ENCODE data around the gene CNNM2.
A peak's percentile ranks its signal among the peaks of the same experiment; 100 is the strongest.
"Not testable (repeated sequence)": the region's sequence is repeated elsewhere in the genome, so short reads cannot be mapped to it uniquely, and the experiment has no call there.

Gene CNNM2

DNA sequence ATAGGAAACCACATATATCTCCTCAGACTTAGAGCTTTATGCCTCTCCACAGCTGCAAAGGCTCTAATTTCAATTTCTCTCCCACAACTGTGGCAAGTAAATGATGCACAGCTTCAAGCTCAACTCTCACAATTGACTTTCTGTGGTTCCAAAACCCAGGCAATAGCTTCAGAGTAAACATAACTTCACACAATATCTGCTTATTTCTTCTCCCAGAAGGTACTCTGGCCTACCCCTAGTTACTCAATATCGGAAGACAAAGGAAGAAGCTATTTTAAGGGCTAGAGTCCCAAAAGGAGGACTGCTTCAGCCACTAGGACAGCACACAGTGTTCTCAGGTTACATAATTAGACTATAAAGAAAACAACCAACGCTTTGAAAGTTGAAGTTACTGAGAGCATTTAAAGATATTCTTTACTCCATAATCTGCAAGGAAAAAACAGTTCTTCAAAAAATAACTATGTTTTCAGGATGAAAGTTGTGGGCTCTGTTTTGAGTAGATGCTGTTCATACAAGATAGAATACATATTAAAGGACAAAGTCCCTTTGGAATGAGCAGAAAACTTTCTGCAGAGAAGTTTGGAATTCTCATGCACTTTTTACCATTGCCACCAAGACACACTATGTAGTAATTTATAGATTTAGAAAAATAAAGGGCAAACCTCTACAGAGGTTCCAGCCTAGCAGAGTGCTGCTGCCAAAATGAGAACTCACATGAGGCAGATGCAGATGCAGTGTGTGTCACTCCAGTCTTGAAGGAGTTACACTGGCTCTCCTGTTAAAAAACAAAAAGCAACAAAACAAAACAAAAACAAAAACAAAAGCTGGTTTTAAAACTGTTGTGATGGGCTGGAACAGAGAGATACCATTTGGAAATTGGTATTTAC lies 193.2 kb downstream of the CNNM2 start:
- peak; percentile 82 to 83 for DNase-seq

DNA sequence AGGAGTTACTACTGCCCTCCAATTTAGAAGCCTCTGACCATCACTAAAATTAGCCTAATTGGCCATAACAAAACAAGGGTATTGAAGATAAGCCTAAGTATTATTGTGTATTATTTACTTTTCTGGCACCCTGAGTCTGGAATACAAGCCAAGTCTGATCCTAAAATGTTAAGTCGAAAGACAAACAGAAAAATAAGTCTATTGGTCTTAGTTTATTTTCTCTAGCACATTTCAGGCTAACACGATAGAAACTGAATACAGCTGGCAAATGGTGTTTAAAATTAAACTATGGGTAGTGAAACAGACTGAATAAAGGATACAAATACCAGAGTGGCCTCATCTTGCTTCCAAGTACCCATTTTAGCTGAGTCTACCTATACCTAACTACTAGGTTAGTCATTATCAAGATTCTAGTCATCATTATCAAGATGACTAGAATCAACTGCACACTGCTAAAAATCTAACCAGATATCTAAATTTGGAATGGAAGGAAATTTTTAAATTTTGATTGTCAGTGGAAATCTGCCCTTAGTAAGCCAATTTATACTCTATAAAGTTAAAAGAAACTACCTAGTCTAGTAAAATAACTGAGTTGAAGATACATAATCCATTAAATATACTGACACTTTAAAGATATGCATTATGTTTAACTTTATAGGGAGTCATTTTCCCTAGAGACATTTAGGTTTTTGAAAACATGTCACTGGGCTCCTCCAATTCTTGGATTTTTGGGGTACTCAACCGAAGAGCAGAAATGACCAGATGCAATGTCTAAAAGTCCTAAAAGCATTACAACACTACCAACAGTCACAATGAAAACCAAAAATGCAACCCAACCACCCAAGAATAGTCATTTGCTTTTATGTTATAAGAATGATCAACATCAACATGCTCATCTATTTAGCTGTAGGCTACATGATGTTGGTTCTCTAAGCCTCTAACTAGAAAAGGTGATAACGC lies 194.1 kb downstream of the CNNM2 start:
- no peak for DNase-seq

DNA sequence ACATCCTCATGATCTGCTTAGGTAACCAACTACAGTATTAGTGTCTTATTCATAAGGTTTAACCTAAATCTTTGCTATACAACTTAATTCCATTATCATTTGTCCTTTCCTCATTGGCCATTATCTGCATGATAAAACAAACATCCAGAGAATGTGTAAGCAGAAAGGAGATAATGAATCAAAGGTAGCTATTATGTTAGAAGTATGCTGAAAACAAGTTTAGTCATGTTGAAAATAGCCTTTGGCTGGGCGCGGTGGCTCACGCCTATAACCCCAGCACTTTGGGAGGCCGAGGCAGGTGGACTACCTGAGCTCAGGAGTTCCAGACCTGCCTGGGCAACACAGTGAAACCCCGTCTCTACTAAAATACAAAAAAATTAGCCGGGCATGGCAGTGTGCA lies 196.8 kb downstream of the CNNM2 start:
- DNase-seq: no peak

DNA sequence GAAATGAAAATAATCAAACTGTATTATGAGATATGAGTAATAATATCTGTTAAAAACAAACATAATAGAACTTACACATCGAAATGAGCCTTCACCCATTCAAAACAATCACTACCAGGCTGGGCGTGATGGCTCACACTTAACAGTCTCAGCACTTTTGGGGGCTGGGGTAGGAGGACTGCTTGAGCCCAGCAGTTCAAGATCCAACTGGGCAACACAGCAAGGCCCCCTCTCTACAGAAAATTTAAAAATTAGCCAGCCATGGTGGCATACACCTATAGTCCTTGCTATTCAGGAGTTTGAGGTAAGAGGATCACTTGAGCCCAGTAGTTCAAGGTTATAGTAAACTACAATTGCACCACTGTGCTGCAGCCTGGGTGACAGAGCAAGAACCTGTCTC lies 199.2 kb downstream of the CNNM2 start:
- no peak for DNase-seq

DNA sequence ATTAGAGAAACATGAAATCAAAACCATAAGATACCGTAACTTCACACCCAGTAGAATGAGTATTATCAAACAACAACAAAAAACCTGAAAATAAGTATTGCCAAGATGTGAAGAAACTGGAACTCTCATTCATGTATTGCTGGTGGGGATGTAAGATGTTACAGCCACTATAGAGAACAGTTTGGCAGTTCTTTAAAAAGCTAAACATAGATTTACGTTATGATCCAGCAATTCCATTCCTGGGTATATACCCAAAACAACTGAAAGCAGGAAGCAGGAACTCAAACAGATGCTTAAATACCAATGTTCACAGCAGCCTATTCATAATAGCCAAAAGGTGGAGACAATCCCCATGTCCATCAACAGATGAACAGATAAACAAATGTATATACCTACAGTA lies 202.5 kb downstream of the CNNM2 start:
- DNase-seq: no peak

DNA sequence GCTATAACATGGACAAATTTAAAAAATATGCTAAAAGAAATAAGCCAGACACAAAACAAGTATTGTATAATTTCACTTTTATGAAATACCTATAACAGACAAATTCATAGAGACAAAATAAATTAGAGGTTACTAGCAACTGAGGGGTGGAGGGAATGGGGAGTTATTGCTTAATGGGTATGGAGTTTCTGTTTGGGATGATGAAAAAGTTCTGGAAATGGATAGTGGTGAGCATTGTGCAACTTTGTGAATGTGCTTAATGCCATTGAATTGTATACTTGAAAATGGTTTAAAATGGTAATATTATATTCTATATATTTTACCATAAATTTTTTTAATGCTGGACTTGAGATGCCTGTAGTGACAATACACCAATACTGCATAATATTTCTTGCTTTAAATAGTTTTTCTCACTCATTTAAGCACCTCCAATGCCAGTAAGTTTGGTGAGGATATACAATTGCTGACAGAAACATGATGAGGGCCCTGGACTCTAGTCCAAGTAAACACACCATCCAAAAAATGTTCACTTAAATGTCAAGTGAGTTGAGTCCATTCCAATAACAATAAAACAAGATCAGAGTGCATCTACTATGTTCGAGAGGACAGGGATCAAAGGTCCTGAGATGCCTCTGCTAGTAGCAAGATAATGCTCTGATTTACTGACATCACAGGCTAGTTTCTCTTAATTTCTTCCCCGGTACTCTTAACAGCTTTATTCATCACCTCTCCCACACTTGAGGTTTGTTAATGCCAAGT lies 203.1 kb downstream of the CNNM2 start:
- no peak for DNase-seq

DNA sequence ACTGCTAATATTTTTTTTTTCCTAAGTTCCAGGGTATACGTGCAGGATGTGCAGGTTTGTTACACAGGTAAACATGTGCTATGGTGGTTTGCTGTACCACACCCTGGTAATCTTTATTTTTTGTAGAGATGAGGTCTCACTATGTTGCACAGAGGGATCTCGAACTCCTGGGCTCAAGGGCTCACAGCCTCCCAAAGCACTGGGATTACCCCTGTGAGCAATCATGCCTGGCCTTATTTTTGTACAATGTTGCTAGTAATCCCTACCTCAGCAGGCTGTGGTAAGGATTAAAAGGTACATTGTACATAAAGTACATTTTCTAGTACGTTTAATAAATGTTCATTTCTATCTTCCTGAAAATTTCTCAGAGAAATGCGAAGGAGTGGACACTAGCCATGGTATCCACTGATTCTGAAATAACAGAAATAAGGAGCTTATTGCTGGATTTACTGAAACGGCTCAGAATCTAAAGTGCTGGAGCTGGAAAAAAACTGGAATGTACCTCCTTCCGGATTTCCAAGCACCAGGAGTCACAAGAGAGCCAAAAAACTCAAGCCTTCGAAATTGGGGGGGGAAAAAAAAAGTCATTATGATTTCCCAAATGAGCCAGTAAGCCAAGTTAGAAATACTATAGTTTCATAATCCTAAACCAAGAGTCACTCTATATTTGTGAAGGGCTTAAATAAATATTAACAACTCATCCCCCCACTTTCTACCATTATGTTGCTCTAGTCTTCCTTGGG lies 205.4 kb downstream of the CNNM2 start:
- DNase-seq: no peak

DNA sequence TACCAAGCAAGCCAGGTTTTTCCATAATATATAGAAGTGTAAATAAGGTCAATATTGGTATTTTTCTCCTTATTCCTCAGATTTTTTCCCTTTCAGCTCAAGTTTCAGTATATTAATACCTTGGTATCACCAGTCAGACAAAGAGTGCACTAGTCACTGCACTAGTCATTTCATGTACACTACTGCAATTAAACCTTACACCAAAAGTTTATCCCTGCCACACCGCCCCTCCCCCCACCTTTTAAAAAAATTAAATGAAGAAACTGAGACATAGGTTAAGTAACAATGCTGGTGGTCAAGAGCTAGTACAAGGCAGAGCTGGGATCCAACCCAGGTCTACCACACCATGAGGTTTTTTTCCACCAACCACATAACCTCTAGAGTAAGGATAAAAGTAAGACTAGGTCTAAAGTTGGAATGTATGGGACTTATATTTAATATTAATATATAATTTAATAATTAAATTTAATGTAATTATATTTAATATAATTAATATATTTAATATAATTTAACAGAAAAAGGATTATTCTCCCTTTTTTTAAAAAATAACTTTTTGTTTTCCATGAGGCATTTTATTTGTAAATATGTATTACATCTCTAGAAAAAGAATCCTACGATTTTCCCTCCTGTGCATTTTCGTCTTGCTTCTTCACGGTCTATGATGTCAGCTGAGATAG lies 206.5 kb downstream of the CNNM2 start:
- no peak for DNase-seq

DNA sequence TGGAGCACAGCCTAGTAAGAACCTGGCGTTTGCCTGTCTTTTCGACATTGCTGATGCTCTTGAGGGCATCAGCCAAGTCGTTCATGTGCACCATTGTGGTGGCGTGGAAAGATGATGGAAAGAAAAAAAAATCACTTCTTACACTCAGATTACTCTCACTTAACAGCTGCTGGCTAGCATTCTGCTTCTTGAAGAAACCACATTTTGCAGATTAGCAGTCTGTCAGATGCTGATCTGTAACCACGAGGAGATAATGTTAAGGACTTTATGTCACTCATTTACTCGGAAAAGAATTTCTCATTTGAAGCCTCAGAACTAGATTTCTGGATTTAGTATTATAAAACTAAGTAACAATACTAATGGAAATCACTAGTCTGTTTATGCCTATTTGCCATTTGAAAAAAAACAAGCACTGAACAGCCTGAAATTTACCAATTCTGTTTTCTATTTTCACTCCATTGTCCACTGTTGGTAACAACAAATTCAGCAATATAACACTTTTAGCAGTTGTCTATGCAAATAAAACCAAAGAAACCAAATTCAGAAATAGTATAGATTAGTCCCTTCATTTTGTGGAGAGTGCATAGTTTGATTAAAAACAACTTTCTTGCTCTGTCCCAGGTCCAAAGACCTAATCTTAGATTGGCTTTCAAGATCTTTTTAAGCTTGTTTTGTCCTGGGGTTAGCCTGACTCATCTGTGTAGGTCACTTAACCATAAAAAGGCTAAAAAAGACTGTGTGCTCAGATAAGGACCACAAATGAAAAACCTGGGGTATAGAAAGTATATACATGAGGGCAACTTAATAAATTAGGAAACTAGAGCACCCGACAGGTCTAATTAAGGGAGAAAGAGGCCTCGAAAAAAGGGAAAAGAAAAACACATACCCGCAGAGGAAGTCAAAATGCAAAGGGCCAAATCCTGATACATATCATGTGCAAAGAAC lies 207.5 kb downstream of the CNNM2 start:
- no peak for DNase-seq

DNA sequence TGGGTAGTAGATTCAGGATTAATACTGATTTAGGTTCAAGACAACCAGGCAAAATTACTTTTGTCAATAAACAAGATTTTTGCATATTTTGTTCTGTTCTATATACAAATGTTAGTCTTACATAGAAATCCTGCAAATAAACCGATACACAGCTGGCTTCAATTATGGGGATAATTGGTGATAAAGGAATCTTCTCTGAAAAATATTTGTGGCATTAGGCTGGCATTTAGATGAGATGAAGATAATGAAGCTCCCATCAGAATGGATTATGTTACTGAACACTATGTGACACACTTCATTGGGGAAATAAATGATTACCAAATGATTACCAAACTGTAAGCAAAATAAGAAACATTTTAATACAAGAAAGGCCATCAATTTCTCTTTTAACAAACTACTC lies 209.1 kb downstream of the CNNM2 start:
- no peak for DNase-seq

DNA sequence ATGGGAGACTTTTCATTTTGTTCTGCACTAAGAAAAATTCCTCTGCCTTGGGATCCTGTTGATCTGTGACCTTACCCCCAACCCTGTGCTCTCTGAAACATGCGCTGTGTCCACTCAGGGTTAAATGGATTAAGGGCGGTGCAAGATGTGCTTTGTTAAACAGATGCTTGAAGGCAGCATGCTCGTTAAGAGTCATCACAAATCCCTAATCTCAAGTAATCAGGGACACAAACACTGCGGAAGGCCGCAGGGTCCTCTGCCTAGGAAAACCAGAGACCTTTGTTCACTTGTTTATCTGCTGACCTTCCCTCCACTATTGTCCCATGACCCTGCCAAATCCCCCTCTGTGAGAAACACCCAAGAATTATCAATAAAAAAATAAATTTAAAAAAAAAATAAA lies 212.1 kb downstream of the CNNM2 start:
- DNase-seq: not testable (repeated sequence)

DNA sequence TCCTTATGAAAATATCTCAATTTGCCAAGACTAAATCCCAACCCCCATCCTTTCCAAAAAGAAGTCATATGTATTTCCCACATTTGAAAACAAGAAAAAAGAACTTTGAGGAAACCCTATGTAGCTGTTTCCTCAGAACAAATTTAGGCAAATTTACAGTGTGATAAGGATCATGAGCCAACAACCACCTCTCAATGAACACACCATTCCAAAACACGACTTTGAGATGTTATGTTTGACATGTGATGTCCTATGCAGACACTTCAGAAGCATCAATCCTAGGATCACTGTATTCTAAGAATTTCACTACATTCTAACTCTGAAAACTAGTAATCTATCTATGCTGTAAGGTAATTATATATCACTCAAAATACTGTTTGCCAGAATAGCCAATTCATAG lies 212.8 kb downstream of the CNNM2 start:
- DNase-seq: no peak

DNA sequence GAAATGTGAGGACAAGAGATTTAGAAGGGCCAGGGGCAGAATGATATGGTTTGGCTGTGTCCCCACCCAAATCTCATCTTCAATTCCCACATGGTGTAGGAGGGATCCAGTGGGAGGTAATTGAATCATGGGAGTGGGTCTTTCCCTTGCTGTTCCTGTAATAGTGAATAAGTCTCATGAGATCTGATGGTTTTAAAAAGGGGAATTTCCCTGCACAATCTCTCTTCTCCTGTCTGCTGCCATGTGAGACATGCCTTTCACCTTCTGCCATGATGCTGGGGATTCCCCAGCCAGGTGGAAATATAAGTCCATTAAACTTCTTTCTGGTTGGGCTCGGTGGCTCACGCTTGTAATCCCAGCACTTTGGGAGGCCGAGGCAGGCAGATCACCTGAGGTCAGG lies 217.1 kb downstream of the CNNM2 start:
- DNase-seq: not testable (repeated sequence)

DNA sequence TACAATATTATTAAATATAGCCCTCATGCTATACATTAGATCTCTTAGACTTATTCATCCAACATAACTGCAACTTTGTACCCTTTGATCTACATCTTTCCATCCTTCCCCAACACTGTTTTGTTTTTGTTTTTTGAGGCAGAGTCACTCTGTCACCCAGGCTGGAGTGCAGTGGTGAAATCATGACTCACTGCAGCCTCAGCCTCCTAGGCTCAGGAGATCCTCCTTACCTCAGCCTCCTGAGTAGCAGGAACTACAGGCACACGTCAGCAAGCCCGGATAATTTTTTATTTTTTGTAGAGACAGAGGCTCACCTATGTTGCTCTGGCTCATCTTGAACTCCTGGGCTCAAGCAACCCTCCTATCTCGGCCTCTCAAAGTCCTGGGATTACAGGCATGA lies 221.7 kb downstream of the CNNM2 start:
- no peak for DNase-seq

Measured in Kasumi-1 (cell line).